COLO829 (cell line): ENCODE measurements around the gene DCST2.
A peak's percentile ranks its signal among the peaks of the same experiment; 100 is the strongest.

ENCODE experiments used
- DNase-seq: peaks from one replicate; pipeline ENCODE4 v3.0.0; 2012; ENCODE audit warnings: low spot score

DCST2 gene

DNA sequence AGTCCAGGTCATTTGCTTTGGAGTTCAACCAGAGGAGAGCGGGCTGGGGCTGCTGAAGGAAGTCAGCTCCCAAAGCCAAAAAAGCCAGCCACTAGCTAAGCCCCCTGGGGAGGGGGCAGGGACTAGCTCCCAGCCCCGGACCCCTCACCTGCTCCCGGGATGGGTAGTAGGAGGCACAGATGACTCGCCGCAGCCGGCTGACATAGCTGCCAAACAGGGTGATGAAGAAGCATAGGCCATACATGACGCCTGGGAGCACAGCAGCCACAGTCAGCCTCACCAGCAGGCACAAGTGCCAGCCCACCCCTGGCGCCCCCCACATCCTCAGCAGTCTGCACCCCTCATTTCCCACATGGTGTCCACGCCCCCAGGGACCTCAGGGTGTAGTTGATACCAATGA lies 7.4 kb downstream of the DCST2 start:
- no peak for DNase-seq

DNA sequence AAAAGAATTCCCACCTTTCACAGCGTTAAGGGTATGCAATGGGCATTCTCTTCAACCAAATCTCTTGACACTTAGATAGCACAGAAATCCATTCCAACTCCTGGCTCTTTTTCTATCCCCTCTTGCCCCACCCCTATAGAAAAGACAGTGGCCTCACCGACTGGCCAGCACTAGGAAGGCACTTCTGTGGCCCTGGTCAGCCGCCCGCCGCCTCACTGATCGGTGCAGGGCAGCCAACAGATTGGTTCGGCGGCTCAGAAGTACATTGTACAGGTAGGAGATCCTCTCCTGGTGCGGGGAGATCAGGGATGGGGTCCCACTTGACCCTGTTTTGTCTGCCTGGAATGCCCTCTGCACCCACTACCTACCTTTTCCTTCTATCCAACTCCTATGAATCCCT lies 9.3 kb downstream of the DCST2 start:
- no peak for DNase-seq

DNA sequence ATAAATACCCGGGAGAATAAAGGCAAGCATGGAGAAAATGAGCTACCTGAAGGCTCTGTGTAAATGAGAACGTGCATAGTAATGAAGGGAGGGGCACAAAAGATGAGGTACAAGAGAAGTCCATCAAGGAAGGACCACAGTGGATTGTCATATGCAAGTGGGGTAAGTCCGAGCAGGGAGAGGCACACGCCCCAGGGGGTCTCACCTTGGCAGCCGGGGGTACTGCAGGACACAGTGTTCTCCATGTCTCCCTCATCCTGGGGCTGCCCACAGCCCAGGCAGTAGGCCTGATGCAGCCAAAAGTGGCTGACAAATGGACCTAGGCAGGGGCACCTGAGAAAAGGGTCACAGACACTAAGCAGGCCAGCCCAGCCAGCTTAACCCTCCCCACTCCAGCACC lies 10.0 kb downstream of the DCST2 start:
- DNase-seq = no peak

DNA sequence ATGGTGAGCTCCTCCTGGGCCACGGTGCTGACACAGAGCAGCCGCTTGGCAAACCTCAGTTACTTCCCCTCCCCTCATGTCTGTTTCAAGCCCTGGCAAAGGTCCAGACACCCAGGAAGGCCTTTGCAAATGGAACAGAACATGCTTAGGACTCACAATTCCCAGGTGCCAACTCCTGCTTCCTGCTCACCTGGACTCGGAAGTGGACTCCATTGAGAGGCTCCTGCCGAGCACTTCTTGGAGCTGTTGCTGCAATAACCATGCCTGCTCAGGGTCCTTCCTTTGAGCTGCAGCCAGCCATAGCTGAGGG lies 10.7 kb downstream of the DCST2 start:
- DNase-seq = no peak

DNA sequence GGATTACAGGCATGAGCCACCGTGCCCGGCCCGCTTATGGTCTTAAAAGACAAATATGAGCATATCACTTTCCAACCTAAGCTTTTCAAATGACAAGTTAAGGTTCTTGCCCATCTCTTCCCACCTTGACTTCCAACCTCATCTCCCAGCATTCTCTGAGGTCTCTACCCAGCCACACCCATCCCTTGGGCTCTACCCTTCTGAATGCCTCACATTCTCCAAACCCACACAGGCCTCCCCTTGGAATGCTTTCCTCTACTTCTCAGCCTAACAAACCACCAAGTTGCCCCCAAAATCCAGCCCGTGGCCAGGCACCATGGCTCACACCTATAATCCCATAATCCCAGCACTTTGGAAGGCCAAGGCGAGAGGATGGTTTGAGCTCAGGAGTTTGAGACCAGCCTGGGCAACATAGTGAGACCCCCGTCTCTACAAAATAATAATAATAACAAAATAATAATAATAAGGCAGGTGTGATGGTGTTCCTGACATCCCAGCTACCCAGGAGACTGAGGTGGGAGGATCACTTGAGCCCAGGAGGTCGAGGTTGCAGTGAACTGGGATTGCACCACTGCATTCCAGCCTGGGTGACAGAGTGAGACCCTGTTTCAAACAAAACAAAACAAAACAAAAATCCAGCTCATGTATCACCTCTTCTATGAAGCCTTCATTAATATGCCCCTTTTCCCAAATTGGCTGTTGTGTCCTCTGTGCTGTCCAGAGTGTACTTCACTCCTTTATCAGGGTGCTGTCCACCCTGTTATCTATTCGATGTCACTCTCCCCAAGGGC lies 11.2 kb downstream of the DCST2 start:
- DNase-seq = no peak

DNA sequence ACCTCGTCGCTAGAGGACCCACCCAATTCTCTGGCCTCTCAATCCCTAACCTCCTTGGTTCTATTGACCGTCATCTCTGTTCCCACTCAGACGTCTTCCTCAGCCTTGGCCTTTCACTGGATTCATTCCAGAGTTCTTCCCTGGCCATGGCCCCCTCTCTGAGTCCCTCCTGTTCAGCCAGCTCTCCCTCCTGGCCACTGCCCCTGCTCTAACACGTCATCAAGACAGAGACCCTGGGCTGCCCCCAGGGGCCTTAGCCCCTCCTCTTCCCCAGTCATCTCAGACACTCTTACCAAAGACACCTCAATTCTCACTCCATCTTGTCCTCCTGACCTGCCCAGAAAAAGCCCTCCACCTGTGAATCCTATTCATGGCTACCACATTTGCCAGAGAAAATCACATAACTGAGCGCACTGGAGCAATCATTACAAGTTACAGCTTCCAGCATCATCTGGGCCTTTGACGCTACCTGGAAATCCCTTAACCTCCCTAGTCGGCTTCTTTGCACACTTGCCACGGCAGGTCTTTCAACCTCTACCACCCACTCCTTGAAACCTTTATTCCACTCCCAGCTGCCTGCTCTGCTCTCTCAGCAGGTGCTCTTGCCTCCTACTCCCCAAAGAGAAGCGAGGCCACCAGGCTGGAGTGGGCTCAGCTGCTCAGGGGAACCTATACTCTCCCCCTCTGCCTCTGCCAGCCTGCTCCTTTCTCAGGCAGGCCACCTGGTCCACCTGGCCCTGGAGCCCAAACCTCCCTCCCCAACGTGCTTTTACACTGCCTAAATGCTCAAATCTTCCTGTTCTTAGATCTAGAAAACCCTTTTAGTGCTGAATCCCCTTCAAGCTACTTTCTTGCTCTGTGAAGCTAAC lies 14.0 kb downstream of the DCST2 start:
- no peak for DNase-seq

DNA sequence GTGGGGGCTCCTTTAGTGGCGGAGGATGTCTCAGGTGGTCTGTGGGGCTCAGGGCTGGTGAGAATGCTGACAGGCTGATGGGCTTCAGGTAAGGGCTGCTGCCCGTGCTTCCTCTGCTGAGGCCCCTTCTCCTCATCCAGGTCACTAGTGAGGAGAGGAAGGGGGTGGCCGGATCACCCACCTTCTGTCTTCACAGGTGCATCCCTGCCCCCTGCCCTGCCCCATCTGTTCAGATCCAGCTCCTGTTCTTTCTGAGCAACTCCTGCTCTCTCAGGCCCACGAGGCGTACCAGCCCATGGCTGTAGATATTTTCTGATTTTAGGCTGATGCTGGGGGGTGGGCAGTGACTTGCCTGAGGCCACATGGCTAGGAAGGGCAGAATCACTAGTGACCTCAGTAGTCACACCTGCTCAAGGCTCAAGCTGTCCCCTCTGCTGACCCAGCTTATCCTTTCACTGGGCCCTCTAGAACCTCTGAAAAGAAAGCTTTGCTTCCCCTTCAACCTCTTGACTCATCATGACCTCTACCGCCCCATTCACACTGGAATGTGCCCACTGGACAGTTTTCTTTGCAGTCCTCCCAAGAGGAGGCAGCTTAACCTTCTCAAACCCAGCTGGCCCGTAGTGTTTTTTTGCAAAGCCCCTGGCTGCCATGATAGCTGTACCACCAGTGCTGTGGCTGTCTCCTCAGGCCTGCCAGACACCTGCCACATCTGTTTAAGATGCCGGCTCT lies 14.8 kb downstream of the DCST2 start:
- DNase-seq = no peak

DNA sequence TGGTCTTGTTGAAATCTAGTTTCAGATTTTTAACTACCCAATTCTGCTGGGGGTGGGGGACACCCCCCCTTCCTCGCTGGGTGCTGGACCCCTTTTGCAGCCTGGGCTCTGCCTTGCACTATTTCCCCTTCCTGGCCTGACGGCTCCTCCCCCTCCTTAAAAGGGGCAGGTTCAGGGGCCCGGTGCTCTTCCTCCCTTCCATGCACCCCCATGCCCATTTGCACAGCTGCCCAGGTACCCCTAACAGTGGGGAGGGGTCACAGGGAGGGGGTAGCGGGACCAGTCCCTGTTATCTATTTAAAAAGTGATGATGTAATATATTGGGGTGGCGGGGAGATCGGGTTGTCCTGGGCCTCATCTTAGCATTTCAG lies 15.7 kb downstream of the DCST2 start:
- DNase-seq = no peak

DNA sequence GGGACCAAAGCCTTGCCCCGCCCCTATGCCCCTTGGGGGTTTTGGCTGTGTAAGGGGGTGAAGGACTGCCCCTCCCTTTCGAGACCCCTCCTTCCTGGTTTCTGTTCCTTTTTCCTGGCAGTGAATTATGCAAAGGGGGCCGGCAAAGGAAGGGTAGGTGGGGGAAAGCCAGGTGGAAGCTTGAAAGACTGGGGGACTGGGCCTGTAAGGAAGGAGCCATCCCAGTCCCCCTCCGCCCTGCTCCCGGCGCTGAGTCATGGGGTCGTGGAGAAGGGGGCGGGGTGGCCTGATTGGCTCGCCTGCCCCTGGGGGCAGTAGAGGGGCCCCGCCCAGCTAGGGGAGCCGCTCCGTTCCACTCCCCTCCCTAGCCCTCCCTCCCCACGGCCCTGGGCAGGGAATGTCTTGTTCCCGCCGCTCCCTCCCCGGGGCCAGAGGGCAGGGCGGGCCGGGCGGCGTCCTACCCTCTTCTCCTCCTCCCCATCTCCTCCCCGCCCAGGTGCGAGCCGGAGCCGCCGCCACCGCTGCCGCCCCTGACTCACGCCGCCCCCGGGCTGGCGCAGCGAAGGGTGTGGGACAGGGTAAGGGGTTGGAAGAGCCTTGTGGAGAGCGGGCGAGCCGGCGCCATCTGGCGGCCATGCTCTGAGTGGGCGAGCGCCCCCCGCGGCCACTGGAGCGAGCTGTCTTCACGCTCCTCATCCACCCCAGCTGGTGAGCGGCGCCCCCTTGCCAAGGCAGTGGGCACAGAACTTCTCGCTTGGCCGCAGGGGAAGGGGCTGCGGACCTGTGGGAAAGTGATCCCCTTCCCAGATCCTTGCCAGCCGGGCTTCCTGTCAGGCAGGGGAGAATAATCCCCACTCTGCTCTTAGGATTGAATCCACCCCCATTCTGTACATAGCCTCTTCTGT lies 16.3 kb downstream of the DCST2 start:
- peak; percentile 88 for DNase-seq

DNA sequence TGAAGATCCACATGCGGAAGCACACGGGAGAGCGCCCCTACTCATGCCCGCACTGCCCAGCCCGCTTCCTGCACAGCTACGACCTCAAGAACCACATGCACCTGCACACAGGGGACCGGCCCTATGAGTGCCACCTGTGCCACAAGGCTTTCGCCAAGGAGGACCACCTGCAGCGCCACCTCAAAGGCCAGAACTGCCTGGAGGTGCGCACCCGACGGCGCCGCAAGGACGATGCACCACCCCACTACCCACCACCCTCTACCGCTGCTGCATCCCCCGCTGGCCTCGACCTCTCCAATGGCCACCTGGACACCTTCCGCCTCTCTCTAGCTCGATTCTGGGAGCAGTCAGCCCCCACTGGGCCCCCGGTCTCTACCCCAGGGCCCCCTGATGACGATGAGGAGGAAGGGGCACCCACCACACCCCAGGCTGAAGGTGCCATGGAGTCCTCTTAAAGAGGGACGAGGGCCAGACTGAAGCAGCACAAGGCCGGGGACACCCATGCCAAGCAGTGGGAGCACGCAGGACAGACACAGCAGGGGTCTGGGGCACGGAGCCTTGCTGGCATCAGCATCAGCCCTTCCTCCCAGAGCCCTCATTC lies 17.2 kb downstream of the DCST2 start:
- DNase-seq = no peak

DNA sequence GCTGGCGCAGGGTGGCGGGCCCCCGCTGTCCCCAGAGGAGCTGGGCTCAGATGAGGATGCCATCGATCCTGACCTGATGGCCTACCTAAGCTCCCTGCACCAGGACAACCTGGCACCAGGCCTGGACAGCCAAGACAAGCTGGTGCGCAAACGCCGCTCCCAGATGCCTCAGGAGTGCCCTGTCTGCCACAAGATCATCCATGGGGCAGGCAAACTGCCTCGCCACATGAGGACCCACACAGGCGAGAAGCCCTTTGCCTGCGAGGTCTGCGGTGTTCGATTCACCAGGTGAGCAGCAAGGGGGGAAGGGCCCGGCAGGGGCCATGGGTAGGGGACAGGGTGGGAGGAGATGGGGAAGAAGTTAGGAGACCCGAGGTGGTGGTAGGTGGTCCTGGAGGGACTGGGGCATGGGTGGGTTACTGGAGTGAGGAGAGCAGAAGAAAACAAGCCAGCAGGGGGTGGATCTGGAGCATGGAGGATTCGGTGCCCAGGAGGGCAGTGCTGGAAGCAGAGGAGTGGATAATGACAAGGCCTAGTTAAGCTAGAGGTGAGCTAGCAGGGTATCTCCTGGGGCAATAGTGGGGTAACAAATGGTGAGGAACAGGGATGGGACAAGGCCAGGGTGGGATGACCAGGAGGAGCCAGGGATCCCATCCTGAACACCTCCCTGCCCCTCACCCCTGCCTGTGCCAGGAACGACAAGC lies 17.9 kb downstream of the DCST2 start:
- no peak for DNase-seq

DNA sequence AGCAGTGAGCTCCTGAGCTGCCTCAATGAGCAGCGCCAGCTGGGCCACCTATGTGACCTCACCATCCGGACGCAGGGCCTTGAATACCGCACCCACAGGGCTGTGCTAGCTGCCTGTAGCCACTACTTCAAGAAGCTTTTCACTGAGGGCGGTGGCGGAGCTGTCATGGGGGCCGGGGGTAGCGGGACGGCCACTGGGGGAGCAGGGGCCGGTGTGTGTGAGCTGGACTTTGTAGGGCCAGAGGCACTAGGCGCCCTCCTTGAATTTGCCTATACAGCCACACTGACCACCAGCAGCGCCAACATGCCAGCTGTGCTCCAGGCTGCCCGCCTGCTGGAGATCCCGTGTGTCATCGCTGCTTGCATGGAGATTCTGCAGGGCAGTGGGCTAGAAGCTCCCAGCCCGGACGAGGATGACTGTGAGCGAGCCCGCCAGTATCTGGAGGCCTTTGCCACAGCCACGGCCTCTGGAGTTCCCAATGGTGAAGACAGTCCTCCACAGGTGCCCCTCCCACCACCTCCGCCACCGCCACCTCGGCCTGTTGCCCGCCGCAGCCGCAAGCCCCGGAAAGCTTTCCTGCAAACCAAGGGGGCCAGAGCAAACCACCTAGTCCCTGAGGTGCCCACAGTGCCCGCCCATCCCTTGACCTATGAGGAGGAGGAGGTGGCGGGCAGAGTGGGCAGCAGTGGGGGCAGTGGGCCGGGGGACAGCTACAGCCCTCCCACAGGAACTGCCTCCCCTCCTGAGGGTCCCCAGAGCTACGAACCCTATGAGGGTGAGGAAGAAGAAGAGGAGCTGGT lies 18.7 kb downstream of the DCST2 start:
- DNase-seq = no peak

DNA sequence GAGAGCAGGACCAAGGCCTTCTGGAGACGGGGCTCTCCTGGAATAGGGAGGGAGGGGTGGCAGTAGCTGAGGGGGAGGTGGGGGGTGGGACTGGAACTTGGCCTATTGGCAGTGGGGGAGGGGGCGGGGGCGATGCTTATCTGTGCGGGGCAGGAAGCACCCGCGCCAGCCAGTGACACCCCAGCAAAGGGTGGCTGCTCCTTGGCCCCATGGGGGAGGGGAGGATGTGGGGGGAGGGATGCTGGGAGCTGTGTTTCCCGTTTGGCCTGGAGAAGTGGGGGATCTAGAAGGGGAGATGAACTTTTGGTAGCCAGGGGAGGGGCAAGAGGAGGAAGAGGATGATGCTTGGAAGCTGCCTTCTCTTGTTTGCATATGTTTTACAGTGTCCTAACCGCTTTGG lies 19.9 kb downstream of the DCST2 start:
- DNase-seq = no peak

DNA sequence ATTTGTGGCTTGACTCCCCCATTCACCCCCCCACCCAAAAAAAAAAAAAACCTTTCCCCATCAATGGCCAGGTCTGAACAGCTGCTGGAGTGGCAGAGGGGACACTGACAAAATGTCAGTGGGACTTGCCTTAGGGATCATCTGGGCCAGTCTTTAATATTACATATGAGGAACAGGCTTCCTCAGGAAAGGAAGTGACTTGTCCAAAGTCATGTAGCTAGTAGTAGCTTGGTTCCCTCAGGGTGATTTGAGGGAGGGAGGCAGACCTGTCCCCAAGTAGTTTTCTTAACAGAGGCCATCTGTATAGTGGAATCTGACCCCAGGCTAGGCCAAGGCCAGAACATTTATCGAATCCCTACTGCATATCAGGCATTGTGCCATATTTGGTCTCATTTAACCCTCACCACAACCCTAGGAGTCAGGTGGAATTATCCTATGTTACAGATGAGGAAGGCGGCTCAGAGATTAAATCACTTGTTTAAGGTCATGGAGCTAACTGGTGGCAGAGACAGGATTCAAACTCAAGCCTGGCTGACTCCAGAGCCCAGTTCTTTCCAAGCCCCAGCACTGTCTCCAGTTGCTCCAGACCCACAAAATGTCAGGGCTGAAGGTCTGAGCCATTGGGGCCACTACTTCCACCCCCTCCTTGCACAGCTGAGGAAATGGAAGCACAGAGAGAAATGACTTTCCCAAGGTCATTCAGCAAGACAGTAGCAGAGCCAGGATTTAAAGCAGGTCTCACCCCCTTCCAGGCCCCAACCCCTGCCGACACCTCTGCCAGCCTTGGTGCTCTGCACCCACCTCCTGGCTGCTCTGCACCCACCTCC lies 20.6 kb downstream of the DCST2 start:
- DNase-seq = no peak

DNA sequence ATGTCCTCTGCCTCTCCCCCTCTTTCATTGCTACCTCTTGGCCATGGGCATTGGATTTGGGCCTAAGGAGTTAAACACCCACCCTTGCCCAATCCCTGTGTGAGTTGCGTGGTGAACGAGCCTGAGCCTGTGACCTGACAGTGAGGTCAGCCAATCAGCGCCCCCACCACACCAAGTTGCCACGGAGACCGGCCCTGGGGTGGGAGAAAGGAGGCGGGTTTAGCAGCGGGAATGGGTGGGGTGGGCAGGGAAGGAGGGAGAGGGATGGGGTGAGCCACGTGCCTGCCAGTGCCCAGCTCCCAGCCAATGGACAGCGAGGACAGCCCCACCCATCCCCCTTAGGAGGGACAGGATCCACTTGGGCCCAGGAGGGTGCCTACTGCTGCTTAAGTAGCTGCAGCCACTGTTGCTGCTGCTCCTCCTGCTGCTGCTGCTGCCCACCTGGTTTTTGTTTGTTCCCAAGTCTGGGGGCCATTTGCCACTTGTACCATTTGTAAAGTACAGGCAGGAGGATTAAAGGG lies 21.5 kb downstream of the DCST2 start:
- DNase-seq = no peak

DNA sequence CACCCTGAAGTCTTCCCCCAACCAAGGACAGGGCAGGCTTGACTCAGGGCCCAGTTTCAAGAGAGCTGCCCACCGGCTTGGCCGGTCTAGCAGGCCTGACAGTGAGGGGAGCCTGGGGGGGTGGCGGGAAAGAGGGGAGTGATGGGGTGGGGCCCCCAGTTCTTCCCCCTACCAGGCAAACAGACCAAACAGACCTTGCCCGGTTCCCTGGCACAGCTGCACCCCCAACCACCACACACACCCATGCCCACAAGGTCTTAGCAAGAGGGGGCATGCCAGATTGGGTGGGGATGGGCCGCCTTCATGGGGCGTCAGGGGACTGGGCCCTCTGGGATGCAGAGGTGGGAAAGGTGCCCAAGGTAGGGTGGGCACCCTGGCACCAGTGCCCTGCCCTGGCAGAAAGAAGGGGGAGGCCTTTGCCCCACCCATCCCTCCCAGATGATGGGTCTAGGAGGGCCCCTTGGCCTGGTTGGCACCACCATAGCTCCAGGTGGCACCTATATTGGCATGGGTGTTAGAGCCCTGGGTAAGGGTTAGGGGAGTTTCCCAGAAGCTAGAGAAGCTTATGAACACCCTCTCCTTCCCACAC lies 22.1 kb downstream of the DCST2 start:
- DNase-seq = no peak

DNA sequence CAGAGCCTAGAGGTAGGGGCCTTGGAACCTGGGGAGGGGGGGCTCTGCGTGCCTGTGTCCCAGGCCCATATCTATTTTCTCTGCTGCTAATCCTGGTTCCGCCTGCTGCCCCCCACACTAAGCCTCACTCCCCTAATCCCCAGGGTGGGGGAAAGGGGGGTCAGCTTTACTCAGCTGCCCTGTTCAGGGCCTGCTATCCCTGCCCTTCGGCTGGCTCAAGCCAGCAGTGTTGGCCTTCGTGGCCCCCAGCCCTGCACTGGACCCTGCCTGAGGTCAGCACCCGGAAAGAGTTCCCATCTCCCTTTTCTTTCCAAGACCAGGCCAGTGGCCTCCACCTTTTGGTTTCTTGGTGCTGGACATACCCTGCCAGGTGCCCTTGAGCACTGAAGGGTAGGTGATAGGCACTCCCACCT lies 22.6 kb downstream of the DCST2 start:
- DNase-seq = no peak

DNA sequence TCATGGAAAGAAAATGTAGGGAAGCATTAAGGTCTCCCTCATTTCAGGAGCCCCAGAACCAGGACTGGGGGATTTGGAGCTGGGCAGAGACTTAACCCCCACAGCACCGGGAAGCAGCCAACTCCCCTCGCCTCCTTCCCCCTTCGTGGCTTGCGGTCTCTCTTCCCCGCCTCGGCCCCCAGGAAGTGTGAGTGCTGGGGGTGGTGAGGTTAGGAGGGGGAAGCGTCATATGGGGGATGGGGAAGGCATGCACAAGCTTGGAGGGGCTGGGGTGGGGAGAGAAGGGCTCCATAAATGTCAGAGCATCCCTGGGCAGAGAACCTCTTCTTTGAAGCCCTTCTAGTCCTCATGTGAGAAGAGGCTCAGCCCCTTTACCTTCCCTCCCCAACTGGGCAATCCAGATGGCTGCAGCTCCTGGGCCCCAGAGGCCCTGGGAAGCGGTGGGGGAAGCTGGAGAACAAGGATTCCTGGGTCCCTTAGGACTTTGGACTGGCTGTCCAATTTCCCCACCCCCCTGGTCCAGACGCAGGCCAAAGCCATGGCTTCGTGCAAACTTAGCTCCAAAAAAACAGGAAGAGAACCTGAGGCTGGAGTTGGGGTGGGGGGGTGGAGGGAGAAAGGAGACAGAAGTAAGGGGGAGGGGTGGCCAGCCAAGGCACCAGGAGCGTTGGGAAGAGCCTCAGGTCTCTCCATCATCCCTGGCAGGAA lies 23.2 kb downstream of the DCST2 start:
- DNase-seq = no peak
